Measurements from ENCODE around the gene CYB561D1.

GRCh38 chr1:109457819-109458218, 36.1 kb upstream of the CYB561D1 start:
- no peak for TF ChIP-seq ZNF70 (CRISPR knock-in tag; IDR thresholded peaks at IDR 0.05)
- no peak for TF ChIP-seq ZC3H10 (CRISPR knock-in tag; IDR thresholded peaks at IDR 0.05)
- TF ChIP-seq, protein P1, sequence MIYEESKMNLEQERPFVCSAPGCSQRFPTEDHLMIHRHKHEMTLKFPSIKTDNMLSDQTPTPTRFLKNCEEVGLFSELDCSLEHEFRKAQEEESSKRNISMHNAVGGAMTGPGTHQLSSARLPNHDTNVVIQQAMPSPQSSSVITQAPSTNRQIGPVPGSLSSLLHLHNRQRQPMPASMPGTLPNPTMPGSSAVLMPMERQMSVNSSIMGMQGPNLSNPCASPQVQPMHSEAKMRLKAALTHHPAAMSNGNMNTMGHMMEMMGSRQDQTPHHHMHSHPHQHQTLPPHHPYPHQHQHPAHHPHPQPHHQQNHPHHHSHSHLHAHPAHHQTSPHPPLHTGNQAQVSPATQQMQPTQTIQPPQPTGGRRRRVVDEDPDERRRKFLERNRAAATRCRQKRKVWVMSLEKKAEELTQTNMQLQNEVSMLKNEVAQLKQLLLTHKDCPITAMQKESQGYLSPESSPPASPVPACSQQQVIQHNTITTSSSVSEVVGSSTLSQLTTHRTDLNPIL (CRISPR knock-in tag; IDR thresholded peaks at IDR 0.05; ENCODE audit: low read depth): no peak

Measured in SK-N-SH treated with all-trans-retinoic acid at 6 μM for 48 hours (cell line).